HG02938 (cell line): Measurements from ENCODE around the gene PIEZO1.
"Not testable (repeated sequence)": the region's sequence is repeated elsewhere in the genome, so short reads cannot be mapped to it uniquely, and the experiment has no call there.

Source experiments
- ATAC-seq: cut with Tn5 transposase; IDR thresholded peaks from one replicate; pipeline ENCODE4 v1.9.1; 2021; ENCODE audit warnings: mild to moderate bottlenecking, moderate library complexity; ENCODE audit not compliant: unreplicated experiment

The PIEZO1 gene, protein sequence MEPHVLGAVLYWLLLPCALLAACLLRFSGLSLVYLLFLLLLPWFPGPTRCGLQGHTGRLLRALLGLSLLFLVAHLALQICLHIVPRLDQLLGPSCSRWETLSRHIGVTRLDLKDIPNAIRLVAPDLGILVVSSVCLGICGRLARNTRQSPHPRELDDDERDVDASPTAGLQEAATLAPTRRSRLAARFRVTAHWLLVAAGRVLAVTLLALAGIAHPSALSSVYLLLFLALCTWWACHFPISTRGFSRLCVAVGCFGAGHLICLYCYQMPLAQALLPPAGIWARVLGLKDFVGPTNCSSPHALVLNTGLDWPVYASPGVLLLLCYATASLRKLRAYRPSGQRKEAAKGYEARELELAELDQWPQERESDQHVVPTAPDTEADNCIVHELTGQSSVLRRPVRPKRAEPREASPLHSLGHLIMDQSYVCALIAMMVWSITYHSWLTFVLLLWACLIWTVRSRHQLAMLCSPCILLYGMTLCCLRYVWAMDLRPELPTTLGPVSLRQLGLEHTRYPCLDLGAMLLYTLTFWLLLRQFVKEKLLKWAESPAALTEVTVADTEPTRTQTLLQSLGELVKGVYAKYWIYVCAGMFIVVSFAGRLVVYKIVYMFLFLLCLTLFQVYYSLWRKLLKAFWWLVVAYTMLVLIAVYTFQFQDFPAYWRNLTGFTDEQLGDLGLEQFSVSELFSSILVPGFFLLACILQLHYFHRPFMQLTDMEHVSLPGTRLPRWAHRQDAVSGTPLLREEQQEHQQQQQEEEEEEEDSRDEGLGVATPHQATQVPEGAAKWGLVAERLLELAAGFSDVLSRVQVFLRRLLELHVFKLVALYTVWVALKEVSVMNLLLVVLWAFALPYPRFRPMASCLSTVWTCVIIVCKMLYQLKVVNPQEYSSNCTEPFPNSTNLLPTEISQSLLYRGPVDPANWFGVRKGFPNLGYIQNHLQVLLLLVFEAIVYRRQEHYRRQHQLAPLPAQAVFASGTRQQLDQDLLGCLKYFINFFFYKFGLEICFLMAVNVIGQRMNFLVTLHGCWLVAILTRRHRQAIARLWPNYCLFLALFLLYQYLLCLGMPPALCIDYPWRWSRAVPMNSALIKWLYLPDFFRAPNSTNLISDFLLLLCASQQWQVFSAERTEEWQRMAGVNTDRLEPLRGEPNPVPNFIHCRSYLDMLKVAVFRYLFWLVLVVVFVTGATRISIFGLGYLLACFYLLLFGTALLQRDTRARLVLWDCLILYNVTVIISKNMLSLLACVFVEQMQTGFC (N-terminal part only)

DNA sequence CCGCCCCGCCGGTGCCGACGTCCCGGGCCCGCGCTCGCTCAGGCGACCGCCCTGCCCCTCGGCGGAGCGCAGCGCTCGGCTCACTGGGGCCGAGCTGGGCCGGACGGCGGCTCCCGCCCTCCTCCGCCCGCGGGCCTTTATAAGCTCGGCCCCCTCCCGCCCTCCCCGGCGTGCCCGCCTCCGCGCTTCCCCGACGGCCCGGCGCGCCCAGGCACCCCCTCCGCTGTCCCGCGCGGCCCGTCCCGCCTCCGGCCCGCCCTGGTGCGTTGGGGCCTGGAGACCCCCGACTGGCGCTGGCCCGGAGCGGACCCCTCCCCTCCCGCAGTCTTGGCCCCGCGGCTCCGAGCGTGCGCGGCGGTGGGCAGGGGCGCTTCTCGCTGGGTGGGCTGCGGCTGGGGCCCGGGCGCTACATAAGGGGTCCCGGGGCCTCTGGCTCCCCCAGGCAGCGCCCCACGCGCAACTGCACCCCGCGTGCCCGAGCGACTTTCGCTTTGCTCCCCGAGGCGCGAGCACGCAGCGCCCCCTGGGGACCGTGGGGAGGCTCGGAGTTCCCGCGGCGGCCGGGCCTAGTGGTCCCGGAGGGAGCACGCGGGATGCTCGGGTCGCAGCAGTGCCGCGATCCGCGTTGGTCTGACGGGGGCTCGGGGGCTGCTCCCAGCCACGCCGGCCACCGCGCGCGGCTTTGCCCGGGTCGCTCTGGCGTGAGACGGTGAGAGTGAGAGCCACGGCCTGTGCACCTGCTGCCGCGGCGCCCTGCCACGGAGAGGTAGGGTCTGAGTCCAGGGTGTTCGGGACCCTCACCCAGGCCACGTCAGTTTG lies at the start of gene PIEZO1:
PIEZO1 (minus strand) TSS at position 115 of the 819 bp plus-strand sequence. CDS start 256 bp downstream, outside the sequence.
- ATAC-seq = no peak

- ATAC-seq = no peak
These were observed 49.6 kb upstream of the PIEZO1 start for GRCh38 chr16:88834670-88835069.

GRCh38 chr16:88833086-88833485 lies 48.1 kb upstream of the PIEZO1 start:
- no peak for ATAC-seq

DNA sequence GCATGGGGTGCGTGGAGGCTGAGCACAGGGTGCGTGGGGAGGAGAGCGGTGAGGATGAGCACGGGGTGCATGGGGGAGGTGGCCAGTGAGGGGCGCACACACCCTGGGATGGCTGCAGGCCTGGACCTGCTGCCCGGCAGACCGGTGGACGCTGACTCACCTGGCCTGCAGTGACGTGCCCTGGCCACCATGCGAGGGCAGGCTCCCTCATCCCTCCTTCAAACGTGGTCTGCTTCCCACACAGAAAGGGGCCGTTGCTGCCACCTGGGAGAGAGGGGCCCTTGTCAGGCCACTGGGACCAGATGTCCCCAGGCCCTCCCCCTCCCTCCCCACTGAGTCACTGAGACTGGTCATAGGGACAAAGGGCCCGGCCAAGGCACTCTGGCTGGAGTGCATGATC lies 46.8 kb upstream of the PIEZO1 start:
- no peak for ATAC-seq

DNA sequence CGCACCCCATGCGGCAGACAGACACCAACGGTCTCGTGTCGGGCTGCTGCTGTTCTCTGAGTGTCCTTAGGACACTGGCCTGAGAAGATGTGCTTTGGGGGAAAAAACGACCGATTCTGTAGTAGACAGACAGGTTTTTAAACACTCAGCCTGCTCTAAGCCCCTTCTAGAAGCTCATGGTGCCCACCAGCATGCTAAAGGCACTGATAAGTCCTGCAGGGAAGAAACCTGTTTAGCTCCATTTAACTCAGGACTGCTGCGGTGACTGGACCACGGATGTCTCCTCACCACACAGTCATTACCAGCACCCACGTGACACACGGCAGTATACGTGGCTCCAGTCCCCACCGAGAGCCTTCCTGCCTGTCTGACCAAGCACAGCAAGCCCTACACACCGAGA lies 45.8 kb upstream of the PIEZO1 start:
- no peak for ATAC-seq

- ATAC-seq = no peak
These were observed 45.2 kb upstream of the PIEZO1 start for GRCh38 chr16:88830258-88830657.

- ATAC-seq = no peak
These were observed 43.7 kb upstream of the PIEZO1 start for GRCh38 chr16:88828711-88829110.

DNA sequence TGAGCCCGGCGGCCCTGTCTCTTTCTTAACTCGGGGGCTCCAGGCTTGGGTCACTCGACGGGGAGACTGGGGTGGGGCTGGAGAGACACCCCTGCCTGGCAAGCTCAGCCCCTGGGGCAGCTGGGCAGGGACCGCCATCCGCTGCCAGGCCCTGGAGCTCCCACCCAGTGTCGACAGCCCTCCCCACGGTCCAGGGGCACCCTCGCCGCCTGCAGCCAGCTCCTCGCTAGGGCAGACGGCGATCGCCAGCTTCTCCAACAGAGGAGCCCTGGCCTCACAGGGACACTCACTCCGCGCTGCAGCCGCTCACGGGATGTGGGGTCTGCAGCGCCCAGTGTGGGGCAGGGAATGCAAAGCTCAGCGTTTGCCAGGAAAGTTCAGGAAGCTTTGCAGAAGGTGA lies 42.7 kb upstream of the PIEZO1 start:
- no peak for ATAC-seq

DNA sequence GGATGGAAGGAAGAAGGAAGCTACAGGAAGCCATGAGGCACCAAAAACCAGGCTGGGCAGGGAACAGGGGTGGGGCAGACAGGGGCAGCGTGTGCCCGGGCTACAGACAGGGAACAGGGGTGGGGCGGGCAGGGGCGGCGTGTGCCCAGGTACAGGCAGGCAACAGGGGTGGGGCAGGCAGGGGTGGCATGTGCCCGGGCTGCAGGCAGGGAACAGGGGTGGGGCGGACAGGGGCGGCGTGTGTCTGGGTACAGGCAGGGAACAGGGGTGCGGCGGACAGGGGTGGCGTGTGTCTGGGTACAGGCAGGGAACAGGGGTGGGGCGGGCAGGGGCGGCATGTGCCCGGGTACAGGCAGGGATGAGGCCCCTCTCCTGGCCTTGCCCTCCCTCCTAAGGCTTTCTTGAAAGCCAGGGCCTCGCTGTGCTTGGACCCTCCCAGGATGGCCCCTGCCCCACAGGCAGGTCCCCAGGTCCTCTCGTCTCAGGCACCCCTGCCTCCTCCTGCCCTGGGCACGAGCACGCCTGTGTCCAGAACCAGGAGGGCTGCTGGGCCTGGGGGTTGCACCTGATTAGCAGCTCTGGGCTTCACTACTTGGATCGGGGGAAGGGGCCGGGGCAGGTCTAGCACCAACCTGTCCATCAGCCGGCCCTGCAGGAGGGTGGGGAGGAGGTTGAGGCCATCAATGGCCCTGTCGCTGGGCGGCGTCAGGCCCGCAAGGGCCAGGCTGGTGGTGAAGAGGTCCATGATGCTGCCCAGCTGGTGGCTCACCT lies 41.2 kb upstream of the PIEZO1 start:
- no peak for ATAC-seq

- ATAC-seq = no peak
These were observed 40.1 kb upstream of the PIEZO1 start for GRCh38 chr16:88825146-88825545.

DNA sequence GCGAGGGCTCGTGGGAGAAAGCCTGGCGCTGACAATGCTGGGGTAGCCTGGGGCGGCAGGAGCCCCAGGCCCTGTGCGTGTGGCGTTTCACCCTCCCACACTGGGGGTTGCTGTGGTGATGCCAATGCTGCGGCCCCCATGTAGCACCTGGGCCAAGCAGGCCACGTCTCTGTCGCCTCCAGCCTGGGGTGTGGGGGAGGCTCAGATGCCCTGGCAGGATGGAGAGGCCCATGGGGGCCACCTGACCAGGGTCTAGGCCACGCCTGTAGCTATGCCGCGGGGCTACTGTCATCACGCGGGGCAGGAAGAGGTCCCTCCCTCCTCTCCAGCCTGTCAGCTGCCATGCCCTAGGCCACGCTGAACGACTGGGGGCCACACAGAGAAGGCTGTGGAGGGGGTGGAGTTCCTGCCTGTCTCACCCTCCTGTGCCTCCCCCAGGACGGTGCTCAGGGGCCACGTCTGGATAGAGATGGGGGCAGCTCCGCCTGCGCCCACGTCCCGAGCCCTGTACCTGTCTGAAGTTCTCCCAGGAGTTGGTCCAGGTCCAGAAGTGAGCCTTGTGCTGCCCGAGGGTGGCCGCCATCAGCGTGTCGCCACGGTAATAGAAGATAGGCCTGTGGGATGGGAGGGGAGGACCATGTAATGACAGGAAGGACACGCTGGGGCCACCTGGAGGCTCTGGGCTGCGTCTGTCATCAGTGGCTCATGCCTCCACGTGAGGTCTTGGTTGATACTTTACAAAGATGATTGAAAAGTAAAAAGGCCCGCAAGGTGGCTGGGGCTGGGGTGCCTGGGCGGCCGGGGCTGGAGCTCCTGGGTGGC lies 39.4 kb upstream of the PIEZO1 start:
- no peak for ATAC-seq

DNA sequence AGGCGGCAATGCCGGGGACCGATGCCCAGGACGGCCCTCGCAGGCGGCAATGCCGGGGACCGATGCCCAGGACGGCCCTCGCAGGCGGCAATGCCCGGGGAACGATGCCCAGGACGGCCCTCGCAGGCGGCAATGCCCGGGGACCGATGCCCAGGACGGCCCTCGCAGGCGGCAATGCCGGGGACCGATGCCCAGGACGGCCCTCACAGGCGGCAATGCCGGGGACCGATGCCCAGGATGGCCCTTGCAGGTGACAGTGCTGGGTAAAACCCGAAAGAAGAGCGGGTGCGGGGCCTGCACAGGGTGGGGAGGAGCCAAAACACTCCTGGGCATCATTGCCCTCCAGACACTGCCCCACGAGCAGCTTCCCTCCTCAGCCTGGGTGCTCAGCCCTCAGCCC lies 38.6 kb upstream of the PIEZO1 start:
- ATAC-seq = not testable (repeated sequence)

DNA sequence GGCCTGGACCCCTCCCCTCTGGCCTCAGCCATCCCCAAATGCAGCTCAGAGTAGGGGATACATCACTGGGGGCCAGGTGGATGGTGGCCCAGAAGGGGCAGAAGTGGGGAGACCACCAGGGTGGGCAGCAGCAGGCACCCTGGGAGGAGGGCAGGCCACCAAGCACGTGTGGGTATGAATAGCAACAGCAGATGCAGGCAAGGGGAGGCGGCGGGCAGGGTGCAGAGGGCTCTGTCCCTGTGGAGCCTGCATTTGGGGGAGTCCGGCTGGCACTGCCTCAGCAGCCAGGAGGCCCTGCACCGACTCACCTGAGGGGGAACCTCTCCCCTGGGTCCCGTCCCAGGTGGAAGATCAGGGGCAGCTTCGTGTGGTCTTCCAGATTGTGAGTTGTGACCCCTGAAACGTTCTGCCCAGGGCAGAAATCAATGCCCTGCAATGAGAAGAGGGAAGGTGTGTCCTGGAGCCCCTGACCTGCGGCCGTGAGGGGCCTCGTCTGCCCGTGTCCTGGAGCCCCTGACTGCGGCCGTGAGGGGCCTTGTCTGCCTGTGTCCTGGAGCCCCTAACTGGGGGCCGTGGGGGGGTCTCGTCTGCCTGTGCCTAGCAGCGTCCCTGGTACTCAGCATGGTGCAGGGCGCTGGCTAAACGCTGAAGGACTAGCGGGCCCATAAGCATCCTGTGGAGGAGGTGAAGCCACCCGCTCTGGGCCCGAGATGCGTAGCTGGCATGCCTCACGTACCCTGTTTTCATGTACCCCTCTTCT lies 37.4 kb upstream of the PIEZO1 start:
- no peak for ATAC-seq

DNA sequence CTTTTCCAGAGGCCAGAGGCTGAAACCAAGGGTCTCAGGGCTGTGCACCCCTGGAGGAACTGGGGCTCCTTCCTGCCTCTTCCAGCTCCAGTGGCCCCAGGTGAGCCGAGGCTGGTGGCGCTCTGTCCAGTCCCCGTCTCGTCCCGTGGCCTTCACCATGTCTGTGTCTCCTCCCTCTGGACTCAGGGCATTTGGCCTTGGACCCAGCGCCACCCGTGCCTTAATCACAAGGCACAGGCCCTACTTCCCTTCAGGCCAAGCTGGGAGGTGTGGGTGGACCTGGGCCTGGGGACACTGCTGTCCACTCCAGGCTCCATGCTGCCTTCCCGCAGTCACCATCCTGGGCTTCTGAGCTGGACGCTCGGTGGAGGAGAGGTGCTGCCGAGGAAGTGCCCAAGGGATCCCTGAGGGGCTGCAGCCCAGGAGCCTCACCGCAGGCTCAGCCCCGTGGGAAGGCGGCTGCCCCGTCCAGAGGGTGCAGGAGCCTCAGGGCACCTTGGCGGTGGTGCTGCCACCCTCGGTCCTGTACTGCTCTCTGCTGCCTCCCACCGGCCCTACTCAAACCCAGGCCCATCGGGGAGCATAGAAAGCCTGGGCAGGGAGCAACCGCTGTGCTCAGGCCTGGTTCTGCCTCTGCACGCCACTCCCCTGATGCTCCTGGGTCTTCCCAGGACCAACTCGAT lies 36.3 kb upstream of the PIEZO1 start:
- ATAC-seq = no peak

GRCh38 chr16:88820385-88821025 lies 35.5 kb upstream of the PIEZO1 start:
- ATAC-seq = no peak

GRCh38 chr16:88819126-88819525 lies 34.1 kb upstream of the PIEZO1 start:
- no peak for ATAC-seq

- no peak for ATAC-seq
These were observed 33.5 kb upstream of the PIEZO1 start for GRCh38 chr16:88818575-88818874.
